Panc1 (cell line): ENCODE data around the gene OR2F2.

ENCODE experiments used
- SIN3A ChIP-seq: IDR thresholded peaks from 2 replicates; pipeline ENCODE4 v1.6.1; 2012; ENCODE audit warnings: low read depth, mild to moderate bottlenecking, low read length, moderate library complexity, borderline replicate concordance; ENCODE audit not compliant: insufficient read depth
- TF ChIP-seq, protein P1 (sequence below): fragments of 450-650 bp; IDR thresholded peaks from 2 replicates; pipeline ENCODE4 v1.5.1; 2017; ENCODE audit warnings: mild to moderate bottlenecking
- TF ChIP-seq, protein P2 (sequence below), 2 experiments: IDR thresholded peaks; 2 replicates each; pipeline ENCODE4 v1.6.1; 2011 to 2012; ENCODE audit warnings: low read depth in 2 of 2, control low read depth in 1 of 2, low read length in 1 of 2, mild to moderate bottlenecking in 1 of 2, moderate library complexity in 1 of 2; ENCODE audit not compliant: insufficient read depth in 1 of 2

DNA sequence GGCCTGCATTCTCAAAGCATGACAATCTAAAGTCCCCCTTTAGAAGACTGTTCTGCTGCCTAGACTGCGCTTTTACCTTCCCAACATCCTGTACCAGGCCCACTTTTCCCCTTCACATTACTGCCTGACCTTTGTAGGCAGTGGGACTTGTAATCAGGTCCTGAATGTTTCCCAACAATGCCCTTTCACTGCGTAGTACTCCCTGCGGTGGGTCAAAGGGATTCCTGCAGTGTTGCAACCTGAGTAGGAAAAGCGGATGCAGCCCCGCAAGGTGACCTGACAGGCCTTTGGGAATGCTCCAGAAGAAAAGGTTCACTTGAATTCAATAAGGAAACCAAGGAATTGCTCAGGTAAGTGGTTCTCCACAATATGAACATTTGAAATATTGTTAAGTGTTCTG lies 28.1 kb upstream of the OR2F2 start:
- TF ChIP-seq, protein P1, sequence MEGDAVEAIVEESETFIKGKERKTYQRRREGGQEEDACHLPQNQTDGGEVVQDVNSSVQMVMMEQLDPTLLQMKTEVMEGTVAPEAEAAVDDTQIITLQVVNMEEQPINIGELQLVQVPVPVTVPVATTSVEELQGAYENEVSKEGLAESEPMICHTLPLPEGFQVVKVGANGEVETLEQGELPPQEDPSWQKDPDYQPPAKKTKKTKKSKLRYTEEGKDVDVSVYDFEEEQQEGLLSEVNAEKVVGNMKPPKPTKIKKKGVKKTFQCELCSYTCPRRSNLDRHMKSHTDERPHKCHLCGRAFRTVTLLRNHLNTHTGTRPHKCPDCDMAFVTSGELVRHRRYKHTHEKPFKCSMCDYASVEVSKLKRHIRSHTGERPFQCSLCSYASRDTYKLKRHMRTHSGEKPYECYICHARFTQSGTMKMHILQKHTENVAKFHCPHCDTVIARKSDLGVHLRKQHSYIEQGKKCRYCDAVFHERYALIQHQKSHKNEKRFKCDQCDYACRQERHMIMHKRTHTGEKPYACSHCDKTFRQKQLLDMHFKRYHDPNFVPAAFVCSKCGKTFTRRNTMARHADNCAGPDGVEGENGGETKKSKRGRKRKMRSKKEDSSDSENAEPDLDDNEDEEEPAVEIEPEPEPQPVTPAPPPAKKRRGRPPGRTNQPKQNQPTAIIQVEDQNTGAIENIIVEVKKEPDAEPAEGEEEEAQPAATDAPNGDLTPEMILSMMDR: no peak
- TF ChIP-seq SIN3A: no peak
- TF ChIP-seq, protein P2, sequence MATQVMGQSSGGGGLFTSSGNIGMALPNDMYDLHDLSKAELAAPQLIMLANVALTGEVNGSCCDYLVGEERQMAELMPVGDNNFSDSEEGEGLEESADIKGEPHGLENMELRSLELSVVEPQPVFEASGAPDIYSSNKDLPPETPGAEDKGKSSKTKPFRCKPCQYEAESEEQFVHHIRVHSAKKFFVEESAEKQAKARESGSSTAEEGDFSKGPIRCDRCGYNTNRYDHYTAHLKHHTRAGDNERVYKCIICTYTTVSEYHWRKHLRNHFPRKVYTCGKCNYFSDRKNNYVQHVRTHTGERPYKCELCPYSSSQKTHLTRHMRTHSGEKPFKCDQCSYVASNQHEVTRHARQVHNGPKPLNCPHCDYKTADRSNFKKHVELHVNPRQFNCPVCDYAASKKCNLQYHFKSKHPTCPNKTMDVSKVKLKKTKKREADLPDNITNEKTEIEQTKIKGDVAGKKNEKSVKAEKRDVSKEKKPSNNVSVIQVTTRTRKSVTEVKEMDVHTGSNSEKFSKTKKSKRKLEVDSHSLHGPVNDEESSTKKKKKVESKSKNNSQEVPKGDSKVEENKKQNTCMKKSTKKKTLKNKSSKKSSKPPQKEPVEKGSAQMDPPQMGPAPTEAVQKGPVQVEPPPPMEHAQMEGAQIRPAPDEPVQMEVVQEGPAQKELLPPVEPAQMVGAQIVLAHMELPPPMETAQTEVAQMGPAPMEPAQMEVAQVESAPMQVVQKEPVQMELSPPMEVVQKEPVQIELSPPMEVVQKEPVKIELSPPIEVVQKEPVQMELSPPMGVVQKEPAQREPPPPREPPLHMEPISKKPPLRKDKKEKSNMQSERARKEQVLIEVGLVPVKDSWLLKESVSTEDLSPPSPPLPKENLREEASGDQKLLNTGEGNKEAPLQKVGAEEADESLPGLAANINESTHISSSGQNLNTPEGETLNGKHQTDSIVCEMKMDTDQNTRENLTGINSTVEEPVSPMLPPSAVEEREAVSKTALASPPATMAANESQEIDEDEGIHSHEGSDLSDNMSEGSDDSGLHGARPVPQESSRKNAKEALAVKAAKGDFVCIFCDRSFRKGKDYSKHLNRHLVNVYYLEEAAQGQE (IDR thresholded peaks at IDR 0.05; ENCODE audit: insufficient read depth in 1 of 2, low read depth in 2 of 2, low read length in 1 of 2): no peak
